8988T (cell line): ENCODE data around the gene GPC6.
"Not testable (repeated sequence)": the region's sequence is repeated elsewhere in the genome, so short reads cannot be mapped to it uniquely, and the experiment has no call there.

Experiments used
- DNase-seq: peaks from one replicate; pipeline ENCODE4 v3.0.0; 2011

Gene GPC6

GRCh38 chr13:94343243-94343585, 1116.6 kb downstream of the GPC6 start:
- DNase-seq, result no peak

GRCh38 chr13:94343687-94344086, 1117.1 kb downstream of the GPC6 start:
- DNase-seq, result not testable (repeated sequence)

GRCh38 chr13:94344126-94344818, 1117.7 kb downstream of the GPC6 start:
- DNase-seq, result no peak

GRCh38 chr13:94345374-94346195, 1119.0 kb downstream of the GPC6 start:
- no peak for DNase-seq

- no peak for DNase-seq
Observed at GRCh38 chr13:94346261-94347019, 1119.8 kb downstream of the GPC6 start.

GRCh38 chr13:94351292-94351990, 1124.8 kb downstream of the GPC6 start:
- no peak for DNase-seq

GRCh38 chr13:94352057-94352456, 1125.5 kb downstream of the GPC6 start:
- no peak for DNase-seq

- DNase-seq, result no peak
Observed at GRCh38 chr13:94353167-94353710, 1126.6 kb downstream of the GPC6 start.

- DNase-seq, result no peak
Observed at GRCh38 chr13:94359875-94360274, 1133.3 kb downstream of the GPC6 start.

GRCh38 chr13:94362411-94362909, 1135.9 kb downstream of the GPC6 start:
- no peak for DNase-seq

- DNase-seq, result no peak
Observed at GRCh38 chr13:94366677-94367076, 1140.1 kb downstream of the GPC6 start.

- DNase-seq, result no peak
Observed at GRCh38 chr13:94369972-94370436, 1143.4 kb downstream of the GPC6 start.

GRCh38 chr13:94371855-94372254, 1145.2 kb downstream of the GPC6 start:
- no peak for DNase-seq

- no peak for DNase-seq
Observed at GRCh38 chr13:94382517-94382916, 1155.9 kb downstream of the GPC6 start.

GRCh38 chr13:94382960-94383359, 1156.4 kb downstream of the GPC6 start:
- no peak for DNase-seq

- no peak for DNase-seq
Observed at GRCh38 chr13:94384231-94384905, 1157.8 kb downstream of the GPC6 start.

GRCh38 chr13:94387047-94387446, 1160.4 kb downstream of the GPC6 start:
- no peak for DNase-seq

GRCh38 chr13:94389604-94390351, 1163.2 kb downstream of the GPC6 start:
- DNase-seq, result no peak

GRCh38 chr13:94390881-94391280, 1164.3 kb downstream of the GPC6 start:
- no peak for DNase-seq

- DNase-seq, result no peak
Observed at GRCh38 chr13:94394723-94395122, 1168.1 kb downstream of the GPC6 start.

GRCh38 chr13:94395860-94396259, 1169.3 kb downstream of the GPC6 start:
- no peak for DNase-seq
